ENCODE data around the gene RBFOX2. TPM values are rescaled to one million over a fixed set of nuclear protein-coding genes. Genes with fewer than 3 reads are reported as not detected.

The RBFOX2 gene
- total RNA-seq, 2 donors from 2014 or later, result 81.8 to 86.0 TPM

GRCh38 chr22:35841907-35842518 lies 186.6 kb downstream of the RBFOX2 start:
- no peak overlapping the region for H3K4me3 ChIP-seq
- peaks cover 0 to 41% of the 10 kb centered on the region in 2 donors for H3K4me1 ChIP-seq
- peak overlapping the region; percentile 6 to 54 for H3K27ac ChIP-seq
- no peaks in the 10 kb centered on the region for H3K27me3 ChIP-seq
- no peak for DNase-seq (ENCODE audit: low spot score)
- TF ChIP-seq CTCF (IDR thresholded peaks at IDR 0.05), result no peak
- no peaks in the 10 kb centered on the region for H3K36me3 ChIP-seq
- no peaks in the 10 kb centered on the region for H3K9me3 ChIP-seq

GRCh38 chr22:35840302-35840739 lies 188.3 kb downstream of the RBFOX2 start:
- peak overlapping the region; percentile 77 to 85 for H3K27ac ChIP-seq
- peak overlapping the region; percentile 42 to 53 for H3K4me3 ChIP-seq
- H3K36me3 ChIP-seq, result no peaks in the 10 kb centered on the region
- no peaks in the 10 kb centered on the region for H3K9me3 ChIP-seq
- H3K27me3 ChIP-seq, result no peaks in the 10 kb centered on the region
- no peak for TF ChIP-seq CTCF (IDR thresholded peaks at IDR 0.05)
- peak; percentile 89 for DNase-seq (ENCODE audit: low spot score)
- peaks cover 0 to 58% of the 10 kb centered on the region in 2 donors for H3K4me1 ChIP-seq

GRCh38 chr22:35839841-35840301 lies 188.8 kb downstream of the RBFOX2 start:
- Histone ChIP-seq H3K27me3 (no peaks in the 10 kb centered on the region), H3K36me3 (no peaks in the 10 kb centered on the region), H3K27ac (peak overlapping the region; percentile 77 to 85), H3K4me3 (peak overlapping the region; percentile 42 to 53), H3K4me1 (peaks cover 0 to 63% of the 10 kb centered on the region in 2 donors), H3K9me3 (no peaks in the 10 kb centered on the region)
- DNase-seq (ENCODE audit: low spot score), result no peak
- TF ChIP-seq CTCF (IDR thresholded peaks at IDR 0.05), result no peak

- H3K27ac ChIP-seq, result peak overlapping the region; percentile 77 to 85
- H3K4me1 ChIP-seq, result peaks cover 0 to 71% of the 10 kb centered on the region in 2 donors
- H3K9me3 ChIP-seq, result no peaks in the 10 kb centered on the region
- peak in 1 of 2 donors; percentile 55 for TF ChIP-seq CTCF (IDR thresholded peaks at IDR 0.05)
- no peaks in the 10 kb centered on the region for H3K36me3 ChIP-seq
- peak overlapping the region; percentile 42 to 53 for H3K4me3 ChIP-seq
- DNase-seq (ENCODE audit: low spot score), result no peak
- no peaks in the 10 kb centered on the region for H3K27me3 ChIP-seq
Measured at GRCh38 chr22:35838855-35839576, 189.6 kb downstream of the RBFOX2 start.

GRCh38 chr22:35837101-35837727 lies 191.4 kb downstream of the RBFOX2 start:
- H3K27ac ChIP-seq, result peak overlapping the region in 1 of 2 donors; percentile 85
- H3K27me3 ChIP-seq, result no peaks in the 10 kb centered on the region
- TF ChIP-seq CTCF (IDR thresholded peaks at IDR 0.05), result no peak
- DNase-seq (ENCODE audit: low spot score), result no peak
- no peaks in the 10 kb centered on the region for H3K9me3 ChIP-seq
- H3K36me3 ChIP-seq, result no peaks in the 10 kb centered on the region
- peaks cover 0 to 63% of the 10 kb centered on the region in 2 donors for H3K4me1 ChIP-seq
- H3K4me3 ChIP-seq, result no peak overlapping the region

Data from right atrium auricular region (tissue), 2 donors.